ENCODE data around the gene TLN1. TPM values are rescaled to one million over a fixed set of nuclear protein-coding genes. Genes with fewer than 3 reads are reported as not detected.

Gene TLN1
- total RNA-seq, 1 experiment from 2014 or later: 109 TPM

DNA sequence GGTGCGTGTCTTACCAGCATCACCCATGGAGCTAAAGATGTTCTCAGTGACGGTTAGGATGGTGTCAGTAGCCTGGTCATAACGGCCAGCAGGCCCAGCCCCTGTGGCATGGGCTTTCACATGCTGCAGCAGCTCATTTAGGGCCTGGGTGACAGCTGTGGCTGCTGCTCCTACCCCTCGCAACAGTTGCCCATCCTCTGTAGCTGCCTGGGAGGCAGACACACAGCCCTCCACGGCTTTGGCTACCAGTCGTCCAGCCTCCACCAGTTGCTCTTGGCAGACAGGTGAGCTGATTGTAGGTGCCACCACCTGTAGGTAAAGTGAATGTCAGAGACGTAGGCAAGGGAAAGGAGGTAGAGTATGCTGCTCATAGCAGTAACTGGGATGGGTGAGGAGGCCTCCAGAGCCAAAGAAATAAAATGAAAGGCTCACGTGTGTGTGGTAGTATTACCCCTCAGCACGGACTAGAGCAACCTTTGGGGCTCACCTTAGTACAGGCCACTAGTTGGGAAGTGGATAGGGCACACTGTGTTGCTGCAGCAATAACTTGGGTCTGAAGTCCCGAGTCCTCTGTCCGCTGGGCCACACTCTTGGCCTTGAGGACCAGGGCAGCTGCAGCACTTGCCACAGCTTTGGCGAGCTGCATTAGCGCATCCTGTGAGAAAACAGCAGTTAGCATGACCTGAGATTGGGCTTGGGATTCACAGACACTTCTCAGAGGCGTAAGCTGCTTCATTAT, 14.7 kb downstream of the TLN1 start (continued):
- TF ChIP-seq, protein P1, sequence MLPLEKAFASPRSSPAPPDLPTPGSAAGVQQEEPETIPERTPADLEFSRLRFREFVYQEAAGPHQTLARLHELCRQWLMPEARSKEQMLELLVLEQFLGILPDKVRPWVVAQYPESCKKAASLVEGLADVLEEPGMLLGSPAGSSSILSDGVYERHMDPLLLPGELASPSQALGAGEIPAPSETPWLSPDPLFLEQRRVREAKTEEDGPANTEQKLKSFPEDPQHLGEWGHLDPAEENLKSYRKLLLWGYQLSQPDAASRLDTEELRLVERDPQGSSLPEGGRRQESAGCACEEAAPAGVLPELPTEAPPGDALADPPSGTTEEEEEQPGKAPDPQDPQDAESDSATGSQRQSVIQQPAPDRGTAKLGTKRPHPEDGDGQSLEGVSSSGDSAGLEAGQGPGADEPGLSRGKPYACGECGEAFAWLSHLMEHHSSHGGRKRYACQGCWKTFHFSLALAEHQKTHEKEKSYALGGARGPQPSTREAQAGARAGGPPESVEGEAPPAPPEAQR (CRISPR knock-in tag; IDR thresholded peaks at IDR 0.05): no peak
- no peak for TF ChIP-seq JUN (CRISPR knock-in tag; IDR thresholded peaks at IDR 0.05)
- no peak for TF ChIP-seq PRDM15 (CRISPR knock-in tag; IDR thresholded peaks at IDR 0.05)
- TF ChIP-seq JAZF1 (CRISPR knock-in tag; IDR thresholded peaks at IDR 0.05): no peak
- TF ChIP-seq, protein P2, sequence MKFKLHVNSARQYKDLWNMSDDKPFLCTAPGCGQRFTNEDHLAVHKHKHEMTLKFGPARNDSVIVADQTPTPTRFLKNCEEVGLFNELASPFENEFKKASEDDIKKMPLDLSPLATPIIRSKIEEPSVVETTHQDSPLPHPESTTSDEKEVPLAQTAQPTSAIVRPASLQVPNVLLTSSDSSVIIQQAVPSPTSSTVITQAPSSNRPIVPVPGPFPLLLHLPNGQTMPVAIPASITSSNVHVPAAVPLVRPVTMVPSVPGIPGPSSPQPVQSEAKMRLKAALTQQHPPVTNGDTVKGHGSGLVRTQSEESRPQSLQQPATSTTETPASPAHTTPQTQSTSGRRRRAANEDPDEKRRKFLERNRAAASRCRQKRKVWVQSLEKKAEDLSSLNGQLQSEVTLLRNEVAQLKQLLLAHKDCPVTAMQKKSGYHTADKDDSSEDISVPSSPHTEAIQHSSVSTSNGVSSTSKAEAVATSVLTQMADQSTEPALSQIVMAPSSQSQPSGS (CRISPR knock-in tag; IDR thresholded peaks at IDR 0.05; ENCODE audit: borderline replicate concordance, low read depth): no peak
- no peak for TF ChIP-seq NFE2L1 (CRISPR knock-in tag; IDR thresholded peaks at IDR 0.05)

GRCh38 chr9:35716230-35716629, 15.8 kb downstream of the TLN1 start:
- H3K36me3 Mint-ChIP-seq: peaks cover 85% of the 10 kb centered on the region
- no peak for ATAC-seq
- TF ChIP-seq FOXK1 (CRISPR knock-in tag; IDR thresholded peaks at IDR 0.05) (no peak), GTF2I (CRISPR knock-in tag; conservative IDR thresholded peaks at IDR 0.05) (no peak), FOXP4 (CRISPR knock-in tag; IDR thresholded peaks at IDR 0.05) (no peak), TCF7 (CRISPR knock-in tag; IDR thresholded peaks at IDR 0.05; ENCODE audit: low read depth) (no peak), NR2C2 (CRISPR knock-in tag; IDR thresholded peaks at IDR 0.05) (no peak), ETV6 (CRISPR knock-in tag; IDR thresholded peaks at IDR 0.05) (no peak), PRDM15 (CRISPR knock-in tag; IDR thresholded peaks at IDR 0.05) (no peak), MAX (CRISPR knock-in tag; IDR thresholded peaks at IDR 0.05) (no peak), ZNF263 (CRISPR knock-in tag; IDR thresholded peaks at IDR 0.05; ENCODE audit: low read depth) (no peak)
- TF ChIP-seq, protein P3, sequence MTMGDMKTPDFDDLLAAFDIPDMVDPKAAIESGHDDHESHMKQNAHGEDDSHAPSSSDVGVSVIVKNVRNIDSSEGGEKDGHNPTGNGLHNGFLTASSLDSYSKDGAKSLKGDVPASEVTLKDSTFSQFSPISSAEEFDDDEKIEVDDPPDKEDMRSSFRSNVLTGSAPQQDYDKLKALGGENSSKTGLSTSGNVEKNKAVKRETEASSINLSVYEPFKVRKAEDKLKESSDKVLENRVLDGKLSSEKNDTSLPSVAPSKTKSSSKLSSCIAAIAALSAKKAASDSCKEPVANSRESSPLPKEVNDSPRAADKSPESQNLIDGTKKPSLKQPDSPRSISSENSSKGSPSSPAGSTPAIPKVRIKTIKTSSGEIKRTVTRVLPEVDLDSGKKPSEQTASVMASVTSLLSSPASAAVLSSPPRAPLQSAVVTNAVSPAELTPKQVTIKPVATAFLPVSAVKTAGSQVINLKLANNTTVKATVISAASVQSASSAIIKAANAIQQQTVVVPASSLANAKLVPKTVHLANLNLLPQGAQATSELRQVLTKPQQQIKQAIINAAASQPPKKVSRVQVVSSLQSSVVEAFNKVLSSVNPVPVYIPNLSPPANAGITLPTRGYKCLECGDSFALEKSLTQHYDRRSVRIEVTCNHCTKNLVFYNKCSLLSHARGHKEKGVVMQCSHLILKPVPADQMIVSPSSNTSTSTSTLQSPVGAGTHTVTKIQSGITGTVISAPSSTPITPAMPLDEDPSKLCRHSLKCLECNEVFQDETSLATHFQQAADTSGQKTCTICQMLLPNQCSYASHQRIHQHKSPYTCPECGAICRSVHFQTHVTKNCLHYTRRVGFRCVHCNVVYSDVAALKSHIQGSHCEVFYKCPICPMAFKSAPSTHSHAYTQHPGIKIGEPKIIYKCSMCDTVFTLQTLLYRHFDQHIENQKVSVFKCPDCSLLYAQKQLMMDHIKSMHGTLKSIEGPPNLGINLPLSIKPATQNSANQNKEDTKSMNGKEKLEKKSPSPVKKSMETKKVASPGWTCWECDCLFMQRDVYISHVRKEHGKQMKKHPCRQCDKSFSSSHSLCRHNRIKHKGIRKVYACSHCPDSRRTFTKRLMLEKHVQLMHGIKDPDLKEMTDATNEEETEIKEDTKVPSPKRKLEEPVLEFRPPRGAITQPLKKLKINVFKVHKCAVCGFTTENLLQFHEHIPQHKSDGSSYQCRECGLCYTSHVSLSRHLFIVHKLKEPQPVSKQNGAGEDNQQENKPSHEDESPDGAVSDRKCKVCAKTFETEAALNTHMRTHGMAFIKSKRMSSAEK (CRISPR knock-in tag; IDR thresholded peaks at IDR 0.05; ENCODE audit: borderline replicate concordance): no peak
- TF ChIP-seq, protein P4, sequence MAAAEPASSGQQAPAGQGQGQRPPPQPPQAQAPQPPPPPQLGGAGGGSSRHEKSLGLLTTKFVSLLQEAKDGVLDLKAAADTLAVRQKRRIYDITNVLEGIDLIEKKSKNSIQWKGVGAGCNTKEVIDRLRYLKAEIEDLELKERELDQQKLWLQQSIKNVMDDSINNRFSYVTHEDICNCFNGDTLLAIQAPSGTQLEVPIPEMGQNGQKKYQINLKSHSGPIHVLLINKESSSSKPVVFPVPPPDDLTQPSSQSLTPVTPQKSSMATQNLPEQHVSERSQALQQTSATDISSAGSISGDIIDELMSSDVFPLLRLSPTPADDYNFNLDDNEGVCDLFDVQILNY (CRISPR knock-in tag; IDR thresholded peaks at IDR 0.05): no peak

More at GRCh38 chr9:35716230-35716629, 15.8 kb downstream of the TLN1 start:
- no peaks in the 10 kb centered on the region for H3K9me3 Mint-ChIP-seq
- H3K4me3 Mint-ChIP-seq: no peak overlapping the region
- no peaks in the 10 kb centered on the region for H3K4me1 Mint-ChIP-seq
- ChIA-PET POLR2A (no interaction called here), CTCF (no interaction called here)
- no peak for DNase-seq (ENCODE audit: low spot score)
- H3K27ac Mint-ChIP-seq: no peak overlapping the region; the same call in 1 of the 2 replicates
- H3K27me3 Mint-ChIP-seq (ENCODE audit: low read depth): no peaks in the 10 kb centered on the region

Measured in WTC11 (cell line).